GM18868 (cell line): Measurements from ENCODE around the gene SERINC4.
A peak's percentile ranks its signal among the peaks of the same experiment; 100 is the strongest.
"Not testable (repeated sequence)": the region's sequence is repeated elsewhere in the genome, so short reads cannot be mapped to it uniquely, and the experiment has no call there.

Experiments
- ATAC-seq: cut with Tn5 transposase; IDR thresholded peaks from one replicate; pipeline ENCODE4 v1.9.1; 2021; ENCODE audit warnings: mild to moderate bottlenecking, moderate library complexity; ENCODE audit not compliant: unreplicated experiment

SERINC4 gene

DNA sequence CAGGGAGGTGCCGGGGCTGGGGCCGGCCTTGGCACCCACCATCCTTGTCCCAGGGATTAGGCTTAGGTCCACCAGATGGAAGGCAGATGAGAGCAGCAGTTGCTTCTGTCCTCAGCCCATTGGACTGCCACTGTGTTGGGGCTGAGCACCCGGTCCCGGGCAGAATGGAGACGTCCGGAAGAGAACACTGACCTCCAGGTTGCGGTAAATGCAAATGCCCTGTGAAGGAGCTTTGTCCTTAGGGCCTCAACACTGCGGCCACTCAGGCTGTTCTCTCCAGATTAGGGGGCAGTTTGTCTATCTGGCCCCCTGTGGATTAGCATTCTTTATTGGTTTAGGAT is at the start of gene SERINC4:
Gene SERINC4 (minus strand): TSS at position 276 of the 341 bp plus-strand sequence. CDS start 234 bp downstream, at position 42.
- no peak for ATAC-seq

DNA sequence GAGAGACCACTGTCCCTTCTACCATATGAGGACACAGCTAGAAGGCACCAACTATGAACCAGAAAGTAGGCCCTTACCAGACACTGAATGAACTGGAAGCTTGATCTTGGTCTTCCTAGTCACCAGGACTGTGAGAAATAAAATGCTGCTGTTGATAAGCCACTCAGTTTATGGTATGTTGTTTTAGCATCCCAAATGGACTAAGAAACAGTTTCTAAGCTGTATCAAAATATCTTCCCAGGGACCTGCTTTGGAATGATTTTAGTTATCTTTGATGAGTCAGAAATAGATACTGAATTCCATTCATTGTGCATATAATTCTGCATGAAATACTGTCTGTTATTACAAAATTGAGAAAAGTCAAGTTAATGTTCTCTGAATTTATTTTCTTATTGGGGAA is 45.4 kb upstream of the SERINC4 start:
- no peak for ATAC-seq

DNA sequence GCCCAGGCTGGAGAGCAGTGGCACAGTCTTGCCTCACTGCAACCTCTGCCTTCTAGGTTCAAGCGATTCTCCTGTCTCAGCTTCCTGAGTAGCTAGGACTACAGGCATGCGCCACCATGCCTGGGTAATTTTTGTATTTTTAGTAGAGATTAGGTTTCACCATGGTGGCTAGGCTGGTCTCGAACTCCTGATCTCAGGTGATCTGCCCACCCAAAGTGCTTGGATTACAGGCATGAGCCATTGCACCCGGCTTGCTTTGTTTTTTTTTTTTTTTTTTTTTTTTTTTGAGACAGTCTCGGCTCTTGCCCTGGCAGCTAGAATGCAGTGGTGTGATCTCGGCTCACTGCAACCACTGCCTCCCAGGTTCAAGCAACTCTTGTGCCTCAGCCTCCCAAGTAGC is 32.5 kb upstream of the SERINC4 start:
- ATAC-seq = not testable (repeated sequence)

DNA sequence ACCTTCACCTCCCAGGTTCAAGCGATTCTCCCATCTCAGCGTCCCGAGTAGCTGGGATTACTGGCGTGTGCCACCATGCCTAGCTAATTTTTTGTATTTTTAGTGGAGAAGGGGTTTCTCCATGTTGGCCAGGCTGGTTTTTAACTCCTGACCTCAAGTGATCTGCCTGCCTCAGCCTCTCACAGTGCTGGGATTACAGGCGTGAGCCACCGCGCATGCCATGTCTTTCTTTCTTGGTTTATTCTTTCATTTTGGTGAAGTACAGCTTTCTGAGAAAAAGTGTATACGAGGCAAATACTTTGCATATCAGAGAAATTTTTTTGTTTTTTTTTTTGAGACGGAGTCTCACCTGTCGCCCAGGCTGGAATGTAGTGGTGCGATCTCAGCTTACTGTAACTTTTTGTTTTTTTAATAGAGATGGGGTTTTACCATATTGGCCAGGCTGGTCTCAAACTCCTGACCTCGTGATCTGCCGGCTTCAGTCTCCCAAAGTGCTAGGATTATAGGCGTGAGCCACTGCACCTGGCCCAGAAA is 31.6 kb upstream of the SERINC4 start:
- not testable (repeated sequence) for ATAC-seq

DNA sequence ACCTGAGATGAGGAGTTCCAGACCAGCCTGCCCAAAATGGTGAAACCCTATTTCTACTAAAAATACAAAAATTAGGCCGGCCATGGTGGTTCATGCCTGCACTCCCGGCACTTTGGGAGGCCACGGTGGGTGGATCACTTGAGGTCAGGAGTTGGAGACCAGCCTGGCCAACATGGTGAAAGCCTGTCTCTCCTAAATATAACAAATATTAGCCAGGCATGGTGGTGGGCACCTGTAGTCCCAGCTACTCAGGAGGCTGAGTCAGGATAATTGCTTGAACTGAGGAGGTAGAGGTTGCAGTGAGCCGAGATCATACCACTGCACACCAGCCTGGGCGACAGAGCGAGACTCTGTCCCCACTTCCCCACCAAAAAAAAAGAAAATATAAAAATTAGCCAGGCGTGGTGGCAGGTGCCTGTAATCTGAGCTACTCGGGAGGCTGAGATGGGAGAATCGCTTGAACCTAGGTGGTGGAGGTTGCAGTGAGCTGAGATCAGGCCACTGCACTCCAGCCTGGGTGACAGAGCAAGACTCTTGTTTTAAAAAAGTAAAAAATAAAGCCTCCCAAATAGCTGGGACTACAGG is 30.8 kb upstream of the SERINC4 start:
- not testable (repeated sequence) for ATAC-seq

DNA sequence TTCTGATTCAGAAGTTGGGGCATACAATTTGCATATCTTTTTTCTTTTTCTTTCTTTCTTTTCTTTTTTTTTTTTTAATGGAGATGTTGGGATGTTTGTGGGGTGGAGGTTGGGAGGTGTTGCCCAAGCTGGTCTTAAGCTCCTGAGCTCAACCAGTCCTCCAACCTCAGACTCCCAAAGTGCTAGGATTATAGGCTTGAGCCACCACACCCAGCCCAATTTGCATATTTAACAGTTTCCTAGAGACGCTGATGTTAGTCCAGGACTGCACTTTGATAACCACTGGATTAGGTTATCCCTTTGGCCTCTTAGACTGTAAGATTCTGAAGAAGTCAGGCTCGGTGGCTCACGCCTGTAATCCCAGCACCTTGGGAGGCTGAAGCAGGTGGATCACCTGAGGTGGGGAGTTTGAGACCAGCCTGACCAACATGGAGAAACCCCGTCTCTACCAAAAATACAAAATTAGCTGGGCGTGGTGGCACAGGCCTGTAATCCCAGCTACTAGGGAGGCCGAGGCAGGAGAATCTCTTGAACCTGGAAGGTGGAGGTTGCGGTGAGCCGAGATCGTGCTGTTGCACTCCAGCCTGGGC is 30.0 kb upstream of the SERINC4 start:
- not testable (repeated sequence) for ATAC-seq

DNA sequence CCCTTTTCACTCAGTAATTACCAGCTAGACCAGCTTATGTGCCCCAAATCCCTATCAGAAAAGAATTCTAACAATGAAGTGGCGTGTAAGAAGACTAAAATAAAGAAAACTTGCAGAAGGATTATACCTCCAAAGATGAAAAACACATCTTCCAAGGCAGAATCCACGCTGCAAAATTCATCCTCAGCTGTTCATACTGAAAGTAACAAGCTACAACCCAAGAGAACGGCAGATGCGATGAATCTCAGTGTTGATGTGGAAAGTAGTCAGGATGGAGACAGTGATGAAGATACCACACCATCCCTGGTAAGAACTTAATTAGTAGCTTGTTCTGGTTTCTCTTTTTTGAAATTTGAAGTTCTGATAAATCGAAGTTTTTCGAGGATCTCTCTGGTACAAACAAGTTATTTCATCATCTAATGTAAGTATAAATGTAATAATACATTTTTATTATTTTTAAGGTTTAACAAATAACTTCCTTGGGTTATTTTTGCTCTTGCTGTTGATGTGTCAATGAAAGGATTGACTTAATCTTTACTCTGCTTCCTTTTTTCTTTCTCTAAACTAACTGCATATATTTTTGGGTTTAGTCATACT is 28.1 kb upstream of the SERINC4 start:
- no peak for ATAC-seq

DNA sequence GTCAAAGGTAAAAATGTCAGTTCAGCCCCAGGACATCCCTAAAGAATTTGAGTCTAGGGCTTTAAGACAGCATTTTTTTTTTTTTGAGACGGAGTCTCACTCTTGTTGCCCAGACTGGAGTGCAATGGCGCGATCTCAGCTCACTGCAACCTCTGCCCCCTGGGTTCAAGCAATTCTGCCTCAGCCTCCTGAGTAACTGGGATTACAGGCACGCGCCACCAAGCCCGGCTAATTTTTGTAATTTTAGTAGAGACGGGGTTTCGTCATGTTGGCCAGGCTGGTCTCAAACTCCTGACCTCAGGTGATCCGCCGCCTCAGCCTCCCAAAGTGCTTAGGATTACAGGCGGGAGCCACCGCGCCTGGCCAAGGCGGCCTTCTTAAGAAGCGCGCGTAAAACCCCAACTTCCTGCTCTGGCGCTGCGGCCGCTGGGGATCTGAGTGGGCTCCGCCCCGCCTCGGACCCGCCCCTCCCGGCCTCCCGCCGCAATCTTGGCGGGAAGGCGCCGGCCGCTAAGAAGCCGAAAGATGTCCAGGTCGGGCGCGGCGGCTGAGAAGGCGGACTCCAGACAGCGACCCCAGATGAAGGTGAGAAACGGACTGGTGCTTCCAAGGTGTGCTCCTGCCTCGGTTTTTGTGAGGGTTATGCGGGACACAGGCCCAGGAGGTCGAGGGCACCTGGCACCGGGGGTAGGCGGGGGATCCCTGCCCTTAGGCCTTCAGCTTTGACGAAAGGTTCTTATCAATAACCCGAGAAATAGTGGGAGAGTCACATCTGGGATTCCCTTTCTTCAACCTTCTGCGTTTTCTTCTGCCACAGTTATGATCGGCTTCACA is 26.7 kb upstream of the SERINC4 start, which contains the start of gene WDR76:
Gene WDR76 (plus strand): TSS at position 495 of the 834 bp plus-strand sequence. CDS start 31 bp downstream, at position 526.
- peak; percentile 59 for ATAC-seq

DNA sequence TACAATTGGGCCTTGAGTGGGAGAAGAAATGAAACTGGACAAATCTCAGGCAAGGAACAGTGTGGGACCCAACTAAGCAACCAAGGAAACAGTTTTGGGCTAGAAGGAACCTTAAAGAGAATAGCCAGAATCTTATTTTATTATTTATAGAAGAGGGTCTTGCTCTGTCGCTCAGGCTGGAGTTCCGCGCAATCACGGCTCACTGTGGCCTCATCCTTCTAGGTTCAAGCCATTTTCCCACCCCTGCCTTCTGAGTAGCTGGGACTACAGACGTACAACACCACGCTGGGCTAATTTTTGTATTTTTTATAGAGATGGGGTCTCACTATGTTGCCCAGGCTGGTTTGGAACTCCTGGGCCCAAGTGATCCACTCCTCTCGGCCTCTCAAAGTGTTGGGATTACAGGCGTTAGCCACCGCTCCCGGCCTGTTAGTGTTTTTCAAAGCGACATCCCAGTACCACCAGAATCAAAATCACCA is 26.0 kb upstream of the SERINC4 start:
- no peak for ATAC-seq

DNA sequence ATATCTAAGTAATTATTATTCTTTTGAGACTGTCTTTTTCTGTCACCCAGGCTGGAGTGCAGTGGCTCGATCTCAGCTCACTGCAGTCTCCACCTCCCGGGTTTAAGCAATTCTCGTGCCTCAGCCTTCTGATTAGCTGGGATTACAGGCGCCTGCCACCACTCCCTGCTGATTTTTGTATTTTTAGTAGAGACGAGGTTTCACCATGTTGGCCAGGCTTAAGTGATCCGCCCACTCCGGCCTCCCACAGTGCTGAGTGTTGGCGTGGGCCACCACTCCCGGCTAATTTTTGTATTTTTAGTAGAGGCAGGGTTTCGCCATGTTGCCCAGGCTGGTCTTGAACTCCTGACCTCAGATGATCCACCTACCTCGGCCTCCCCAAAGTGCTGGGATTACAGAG is 25.3 kb upstream of the SERINC4 start:
- ATAC-seq = not testable (repeated sequence)

DNA sequence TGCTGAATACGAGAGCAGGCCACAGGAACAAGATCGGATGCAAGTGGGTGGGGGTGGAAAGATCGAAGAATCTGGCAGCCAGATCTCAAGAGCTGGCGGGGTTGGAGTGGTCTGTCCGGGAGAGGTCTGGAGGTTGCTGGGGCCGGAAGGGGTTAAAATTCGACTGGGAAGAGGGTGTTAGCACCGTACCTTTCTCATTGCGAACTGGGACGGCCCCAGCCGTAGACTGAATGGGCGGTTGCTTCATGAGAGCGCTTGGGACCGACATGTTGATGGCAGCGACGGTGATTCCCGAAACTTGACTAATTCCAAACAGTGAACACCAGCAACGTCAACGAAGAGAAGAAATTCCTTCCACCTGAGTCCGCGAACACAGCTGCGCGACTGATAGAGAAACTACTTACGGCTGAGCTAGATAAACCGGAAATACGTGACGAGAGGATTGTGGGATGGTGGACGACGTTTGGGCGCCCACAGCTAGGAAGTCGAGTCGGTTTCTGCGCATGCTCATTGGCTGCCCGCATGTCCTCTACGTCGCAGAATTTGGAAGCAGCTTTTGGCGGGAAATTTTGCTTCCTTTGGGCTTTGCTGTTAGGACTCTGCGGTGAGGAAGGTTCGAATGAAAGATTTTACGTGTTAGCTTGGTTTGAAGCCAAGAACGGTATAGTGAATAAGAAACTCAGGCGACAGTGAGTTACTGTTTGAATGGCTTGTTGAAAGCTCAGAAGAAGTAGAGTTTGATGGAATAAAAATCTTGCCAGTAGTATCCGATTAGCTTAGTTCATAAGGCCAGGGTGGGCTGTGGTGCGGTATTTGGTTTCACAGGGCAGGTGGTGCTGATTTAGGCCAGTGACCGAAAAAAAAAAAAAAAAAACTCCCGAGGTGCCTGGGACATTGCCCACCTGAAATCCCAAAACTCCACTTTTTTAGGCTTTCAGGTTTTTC is 24.6 kb upstream of the SERINC4 start, which contains the start of gene MFAP1:
Gene MFAP1 (minus strand): TSS at position 389 of the 945 bp plus-strand sequence. CDS start 121 bp downstream, at position 268.
- peak; percentile 84 for ATAC-seq

DNA sequence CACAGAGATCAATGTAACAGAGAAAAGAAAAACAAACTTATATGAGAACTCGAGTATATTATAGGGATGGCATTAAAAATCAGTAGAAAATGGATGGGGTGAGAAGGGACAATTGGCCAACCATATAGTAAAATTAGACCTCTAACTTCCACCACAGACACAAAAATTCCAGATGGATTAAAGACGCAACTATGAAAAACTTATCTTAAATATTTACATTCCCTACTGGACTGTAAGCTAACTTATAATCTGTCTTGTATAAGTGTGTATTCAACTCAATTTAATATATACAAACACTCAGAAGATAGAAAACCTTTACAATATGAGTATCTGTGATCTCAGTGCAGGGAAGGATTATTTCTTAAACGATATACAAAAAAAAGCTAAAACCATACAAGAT is 21.5 kb upstream of the SERINC4 start:
- ATAC-seq = no peak

DNA sequence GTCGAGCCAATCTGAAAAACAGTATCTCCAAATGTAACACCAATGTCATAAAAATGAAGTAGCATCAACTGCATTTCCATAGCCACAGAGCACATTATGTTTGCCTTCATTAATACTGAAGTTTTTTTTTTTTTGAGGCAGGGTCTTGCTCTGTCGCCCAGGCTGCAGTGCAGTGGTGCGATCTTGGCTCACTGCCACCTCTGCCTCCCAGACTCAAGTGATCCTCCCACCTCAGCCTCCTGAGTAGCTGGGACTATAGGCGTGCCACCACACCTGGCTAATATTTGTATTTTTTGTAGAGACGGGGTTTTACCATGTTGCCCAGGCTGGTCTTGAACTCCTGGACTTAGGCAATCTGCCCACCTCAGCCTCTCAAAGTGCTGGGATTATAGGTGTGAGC is 15.0 kb upstream of the SERINC4 start:
- not testable (repeated sequence) for ATAC-seq

DNA sequence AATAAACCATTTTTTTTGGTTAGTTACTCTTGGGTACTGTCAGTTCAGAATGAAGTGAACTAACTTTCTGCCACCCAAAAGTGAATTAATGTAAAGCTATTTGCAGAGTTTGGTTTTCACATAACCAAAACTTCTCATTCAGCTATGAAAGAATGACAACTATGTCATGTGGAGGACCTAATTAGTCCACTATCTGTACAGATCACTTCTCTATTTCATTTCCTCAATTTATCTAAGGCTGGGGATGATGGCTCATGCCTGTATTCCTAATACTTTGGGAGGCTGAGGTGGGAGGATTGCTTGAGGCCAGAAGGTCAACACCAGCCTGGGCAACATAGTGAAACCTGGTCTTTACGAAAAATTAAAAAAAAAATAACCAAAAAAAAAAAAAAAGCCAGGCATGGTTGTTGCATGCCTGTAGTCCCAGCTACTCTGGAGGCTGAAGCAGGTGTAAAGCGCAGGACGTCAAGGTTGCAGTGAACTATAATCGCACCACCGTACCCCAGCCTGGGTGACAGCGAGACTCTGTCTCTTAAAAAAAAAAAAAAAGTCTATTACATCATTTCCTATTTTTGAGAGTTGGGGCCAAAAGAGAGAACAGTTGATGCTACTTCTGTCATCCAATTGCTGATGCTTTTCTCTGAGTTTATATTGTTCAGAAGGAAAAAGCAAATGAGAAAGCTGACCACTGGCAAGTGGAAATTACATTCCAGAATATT is 9.1 kb upstream of the SERINC4 start:
- peak; percentile 83 for ATAC-seq

DNA sequence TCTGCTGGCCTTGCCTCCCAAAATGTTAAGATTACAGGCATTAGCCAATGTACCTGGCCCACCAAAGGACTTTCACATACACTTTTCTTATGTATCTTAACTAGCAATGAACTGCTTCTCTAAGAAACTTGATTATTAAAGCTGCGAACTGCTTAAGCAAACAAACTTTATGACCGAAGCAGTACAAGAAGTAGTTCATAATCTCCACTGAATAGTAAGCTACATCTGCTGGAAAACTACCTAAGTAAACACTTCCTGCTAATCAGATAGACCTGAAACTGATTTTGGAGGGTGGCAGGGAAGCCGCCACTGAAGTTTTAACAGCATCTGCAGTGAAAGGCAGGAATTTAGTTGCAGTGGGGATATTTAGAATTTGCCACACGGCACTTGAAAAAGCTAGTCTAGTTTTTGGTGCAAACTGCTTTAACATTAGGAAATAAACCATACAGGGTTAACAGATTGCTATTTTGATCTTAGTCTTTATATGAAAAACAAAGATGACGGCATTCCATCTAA is 8.5 kb upstream of the SERINC4 start:
- ATAC-seq = peak; percentile 4

DNA sequence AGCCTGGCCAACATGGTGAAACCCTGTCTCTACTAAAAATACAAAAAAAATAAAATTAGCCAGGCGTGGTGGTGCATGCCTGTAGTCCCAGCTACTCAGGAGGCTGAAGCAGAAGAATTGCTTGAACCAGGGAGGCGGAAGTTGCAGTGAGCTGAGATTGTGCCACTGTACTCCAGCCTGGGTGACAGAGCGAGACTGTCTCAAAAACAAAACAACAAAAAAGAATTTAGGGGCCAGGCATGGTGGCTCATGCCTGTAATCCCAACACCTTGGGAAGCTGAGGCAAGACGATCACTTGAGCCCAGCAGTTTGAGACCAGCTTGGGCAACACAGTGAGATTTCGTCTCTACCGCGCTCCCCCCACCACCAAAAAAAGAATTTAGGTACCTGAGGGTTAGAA is 2.7 kb upstream of the SERINC4 start:
- ATAC-seq = not testable (repeated sequence)

DNA sequence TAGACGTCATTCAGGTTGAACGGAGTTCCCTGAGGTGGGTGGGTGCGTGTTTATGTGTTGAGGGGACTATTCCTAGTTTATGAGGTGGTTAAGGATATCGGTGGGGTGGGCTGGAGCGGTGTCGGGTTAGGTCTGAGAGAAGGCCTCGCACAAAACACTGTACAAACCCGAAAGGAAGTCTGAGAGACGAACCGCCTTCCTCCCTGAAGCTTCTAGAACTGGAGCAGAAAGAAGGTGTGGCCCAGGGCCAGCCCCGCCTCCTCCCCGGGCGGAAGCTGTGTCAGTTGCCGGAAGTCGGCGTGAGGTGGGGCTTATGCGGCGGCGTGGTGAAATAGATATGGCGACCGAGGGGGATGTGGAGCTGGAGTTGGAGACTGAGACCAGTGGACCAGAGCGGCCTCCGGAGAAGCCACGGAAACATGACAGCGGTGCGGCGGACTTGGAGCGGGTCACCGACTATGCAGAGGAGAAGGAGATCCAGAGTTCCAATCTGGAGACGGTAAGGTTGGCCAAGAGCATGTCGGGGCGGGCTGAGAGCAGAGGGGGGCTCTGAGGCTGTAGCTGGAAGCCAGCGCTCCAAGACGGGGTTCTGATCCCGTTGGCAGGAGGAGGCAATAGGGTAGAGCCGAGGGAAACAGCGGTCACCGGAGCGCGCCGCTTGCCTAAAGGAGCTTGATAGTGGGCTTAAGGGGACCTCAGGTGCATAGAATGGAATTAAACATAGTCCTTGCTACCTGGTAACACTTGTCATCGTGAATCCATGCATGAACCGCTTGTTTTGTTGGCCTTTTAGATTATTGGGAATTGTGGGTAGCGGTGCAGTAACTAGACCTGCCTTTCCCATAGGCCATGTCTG is 494 bp upstream of the SERINC4 start, which contains the start of gene HYPK:
Gene HYPK (plus strand): TSS at position 314 of the 856 bp plus-strand sequence. CDS start 24 bp downstream, at position 338.
- ATAC-seq = peak; percentile 76
